Endothelial cell of umbilical vein (primary cell): Measurements from ENCODE around the gene GPBAR1. TPM values are rescaled to one million over a fixed set of nuclear protein-coding genes. Genes with fewer than 3 reads are reported as not detected.

Experiments used
- BruUV-seq: library from RNA; stranded (reverse); fragments of 400-500 nt; replicated peaks from 2 replicates; lab custom pipeline; 2021; lab: Mats Ljungman, UMichigan
- CTCF ChIA-PET: fragments of 300-600, 350-600 bp; sonication (Branson Sonifier 250); formaldehyde crosslinking; loops from one replicate; lab custom pipeline; 2021; ENCODE audit warnings: antibody characterized with exemption, inconsistent platforms; lab: Charles Lee
- POLR2A ChIA-PET: fragments of 300-600, 350-600 bp; sonication (Branson Sonifier 250); formaldehyde crosslinking; loops from one replicate; lab custom pipeline; 2021; ENCODE audit warnings: antibody characterized with exemption, inconsistent platforms; lab: Charles Lee
- DNase-seq: peaks from one replicate; pipeline ENCODE4 v3.0.0-alpha.2; 2011; ENCODE audit warnings: low read depth, low spot score
- FAIRE-seq: peaks from 2 replicates; lab custom pipeline; 2011; peaks lifted over from hg19 to GRCh38; lab: Jason Lieb, UNC
- H2AFZ ChIP-seq: 2 replicates; pipeline ENCODE4 v1.6.0; 2012; ENCODE audit warnings: low read depth, low read length, control low read depth, inconsistent platforms
- H3K27ac ChIP-seq: 2 replicates; pipeline ENCODE4 v1.5.1; 2011; ENCODE audit warnings: low read depth, mild to moderate bottlenecking, control low read depth, low read length, moderate library complexity; ENCODE audit not compliant: insufficient read depth
- H3K27me3 ChIP-seq, 2 experiments: 2 replicates each; pipeline versions ENCODE4 v1.6.0 to v1.6.1; 2011; ENCODE audit warnings: low read length in 2 of 2, mixed read lengths in 1 of 2; ENCODE audit not compliant: control insufficient read depth in 2 of 2, insufficient read depth in 2 of 2
- H3K36me3 ChIP-seq, 2 experiments: 2 replicates in 1 of 2; 3 replicates in 1 of 2; pipeline ENCODE4 v1.5.1; 2011; ENCODE audit warnings: low read length in 2 of 2, mild to moderate bottlenecking in 1 of 2, moderate library complexity in 1 of 2; ENCODE audit not compliant: control insufficient read depth in 2 of 2, insufficient read depth in 2 of 2; ENCODE audit errors: extremely low read depth in 1 of 2
- H3K4me1 ChIP-seq: 3 replicates; pipeline ENCODE4 v1.5.1; 2011; ENCODE audit warnings: mild to moderate bottlenecking, low read length; ENCODE audit not compliant: control insufficient read depth, insufficient read depth; ENCODE audit errors: extremely low read depth
- H3K4me2 ChIP-seq: 2 replicates; pipeline ENCODE4 v1.6.1; 2011; ENCODE audit warnings: low read length, control low read depth, mixed read lengths; ENCODE audit not compliant: insufficient read depth
- H3K4me3 ChIP-seq, 3 experiments: fragments of 200-600 bp in 1 of 3; sonication (generic), shearing (Covaris generic) in 1 of 3; replicated peaks in 1 of 3; 2 replicates each; pipeline ENCODE4 v1.5.1; 2011 to 2016; ENCODE audit warnings: control low read depth in 3 of 3, low read length in 3 of 3, mild to moderate bottlenecking in 2 of 3, inconsistent platforms in 1 of 3, low read depth in 1 of 3, moderate library complexity in 1 of 3; ENCODE audit not compliant: insufficient read depth in 1 of 3
- H3K79me2 ChIP-seq: 2 replicates; pipeline ENCODE4 v1.6.0; 2012; ENCODE audit warnings: low read length, inconsistent platforms; ENCODE audit not compliant: control insufficient read depth, insufficient read depth
- H3K9ac ChIP-seq: replicated peaks from 2 replicates; pipeline ENCODE3; 2011; ENCODE audit warnings: low read length, control low read depth; ENCODE audit not compliant: insufficient read depth; ENCODE audit errors: extremely low read depth
- H3K9me1 ChIP-seq: replicated peaks from 3 replicates; pipeline ENCODE4 v1.6.0; 2011; ENCODE audit warnings: mild to moderate bottlenecking, low read length; ENCODE audit not compliant: control insufficient read depth, insufficient read depth; ENCODE audit errors: extremely low read depth
- H3K9me3 ChIP-seq: replicated peaks from 2 replicates; pipeline ENCODE4 v1.5.1; 2012; ENCODE audit warnings: low read length, inconsistent platforms; ENCODE audit not compliant: control insufficient read depth, insufficient read depth
- H4K20me1 ChIP-seq: replicated peaks from 2 replicates; pipeline ENCODE3; 2011; ENCODE audit warnings: mild to moderate bottlenecking, low read length; ENCODE audit not compliant: control insufficient read depth, insufficient read depth; ENCODE audit errors: extremely low read depth
- EZH2 ChIP-seq: IDR thresholded peaks from 2 replicates; pipeline ENCODE4 v1.6.1; 2012; ENCODE audit warnings: borderline replicate concordance, low read depth, mild to moderate bottlenecking, moderate library complexity, low read length, inconsistent platforms; ENCODE audit not compliant: severe bottlenecking
- FOS ChIP-seq: IDR thresholded peaks from 2 replicates; pipeline ENCODE4 v1.6.1; 2011; ENCODE audit warnings: mild to moderate bottlenecking, low read length, moderate library complexity, borderline replicate concordance; ENCODE audit not compliant: insufficient read depth
- GATA2 ChIP-seq: IDR thresholded peaks from 2 replicates; pipeline ENCODE4 v1.7.0; 2011; ENCODE audit warnings: low read depth, mild to moderate bottlenecking, moderate library complexity, mixed read lengths, low read length; ENCODE audit not compliant: insufficient read length, insufficient read depth
- MAX ChIP-seq: IDR thresholded peaks from 2 replicates; pipeline ENCODE4 v1.6.1; 2011; ENCODE audit not compliant: insufficient read depth, insufficient read length
- MYC ChIP-seq: IDR thresholded peaks from one replicate; pipeline ENCODE4 v1.6.1; 2011; ENCODE audit warnings: mild to moderate bottlenecking, low read depth, low read length
- POLR2A ChIP-seq: IDR thresholded peaks from 2 replicates; pipeline ENCODE4 v1.6.1; 2012; ENCODE audit warnings: low read depth, mild to moderate bottlenecking, control low read depth, low read length
- POLR2AphosphoS5 ChIP-seq: IDR thresholded peaks from 2 replicates; pipeline ENCODE4 v1.6.1; 2012; ENCODE audit warnings: low read depth, mild to moderate bottlenecking, control low read depth, low read length, moderate library complexity; ENCODE audit not compliant: insufficient read depth
- dilution Hi-C: fragments of 300-500 bp; cut with MboI; formaldehyde crosslinking; loops from one replicate; pipeline ENCODE4 v1.15.0; 2019; ENCODE audit warnings: low sequenced_read_pairs; ENCODE audit not compliant: extremely low pct_ligation_motif_present
- intact Hi-C: fragments of 100-400 bp; cut with micrococcal nuclease; formaldehyde crosslinking; loops from one replicate; pipeline ENCODE4 v1.10.0; 2022
- polyA plus RNA-seq, 4 experiments: library from polyadenylated mRNA; depleted of rRNA in 3 of 4; stranded (reverse) in 3 of 4; unstranded in 1 of 4; fragments of >200 nt; gene quantifications; 2 replicates each; pipeline versions ENCODE4 v1.2.1 to v1.2.3, GENCODE V29; 2011 to 2012; ENCODE audit warnings: missing spikeins in 1 of 4
- total RNA-seq: library from RNA; stranded (reverse); gene quantifications from 2 replicates; pipeline ENCODE4 v1.2.3, GENCODE V29; 2021
- TF ChIP-seq, protein P1 (sequence below), 2 donors: IDR thresholded peaks; 1 replicate in 1 of 2; 2 replicates in 1 of 2; pipeline ENCODE4 v1.5.1; 2011; ENCODE audit warnings: low read length in 2 of 2, mild to moderate bottlenecking in 2 of 2, moderate library complexity in 2 of 2, control low read depth in 1 of 2, inconsistent platforms in 1 of 2, low read depth in 1 of 2; ENCODE audit not compliant: insufficient read depth in 1 of 2; ENCODE audit errors: extremely low read depth in 1 of 2

Gene GPBAR1
- total and polyA plus RNA-seq, 2 donors (not counting 3 experiments of a cell fraction or from before 2014, with no cell fraction given): 0.14 to 0.75 TPM

GRCh38 chr2:218301176-218301819, 40.5 kb downstream of the GPBAR1 start:
- dilution Hi-C loops: no loop called here

More at GRCh38 chr2:218301176-218301819, 40.5 kb downstream of the GPBAR1 start:
- H2AFZ ChIP-seq: no peak overlapping the region
- no peak overlapping the region for H3K9ac ChIP-seq
- no peaks in the 10 kb centered on the region for H4K20me1 ChIP-seq
- DNase-seq (peak; percentile 88), FAIRE-seq (peak; percentile 98)
- POLR2A ChIA-PET: no interaction called here
- no TSS peak for BruUV-seq
- H3K36me3 ChIP-seq: no peaks in the 10 kb centered on the region
- TF ChIP-seq, protein P1, sequence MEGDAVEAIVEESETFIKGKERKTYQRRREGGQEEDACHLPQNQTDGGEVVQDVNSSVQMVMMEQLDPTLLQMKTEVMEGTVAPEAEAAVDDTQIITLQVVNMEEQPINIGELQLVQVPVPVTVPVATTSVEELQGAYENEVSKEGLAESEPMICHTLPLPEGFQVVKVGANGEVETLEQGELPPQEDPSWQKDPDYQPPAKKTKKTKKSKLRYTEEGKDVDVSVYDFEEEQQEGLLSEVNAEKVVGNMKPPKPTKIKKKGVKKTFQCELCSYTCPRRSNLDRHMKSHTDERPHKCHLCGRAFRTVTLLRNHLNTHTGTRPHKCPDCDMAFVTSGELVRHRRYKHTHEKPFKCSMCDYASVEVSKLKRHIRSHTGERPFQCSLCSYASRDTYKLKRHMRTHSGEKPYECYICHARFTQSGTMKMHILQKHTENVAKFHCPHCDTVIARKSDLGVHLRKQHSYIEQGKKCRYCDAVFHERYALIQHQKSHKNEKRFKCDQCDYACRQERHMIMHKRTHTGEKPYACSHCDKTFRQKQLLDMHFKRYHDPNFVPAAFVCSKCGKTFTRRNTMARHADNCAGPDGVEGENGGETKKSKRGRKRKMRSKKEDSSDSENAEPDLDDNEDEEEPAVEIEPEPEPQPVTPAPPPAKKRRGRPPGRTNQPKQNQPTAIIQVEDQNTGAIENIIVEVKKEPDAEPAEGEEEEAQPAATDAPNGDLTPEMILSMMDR (IDR thresholded peaks at IDR 0.05; ENCODE audit: extremely low read depth in 1 of 2, insufficient read depth in 1 of 2, low read depth in 1 of 2, low read length in 2 of 2): peak; percentile 86
- no peak for TF ChIP-seq POLR2AphosphoS5
- no peak for TF ChIP-seq POLR2A
- TF ChIP-seq FOS: no peak
- TF ChIP-seq MAX: no peak
- no peak for TF ChIP-seq MYC
- TF ChIP-seq GATA2: no peak
- no peak for TF ChIP-seq EZH2
- intact Hi-C loops: loop anchor here (1.0 kb wide), 4 partner anchors 21 to 165 kb away; partner anchors contain the start of gene CATIP
- CTCF ChIA-PET: interaction anchor here (0.9 to 12.1 kb wide), 18 partner anchors 9 to 94 kb away, joined by 3 to 178 read pairs (median 5); partner anchors contain the start of gene CATIP
- no peak overlapping the region for H3K4me3 ChIP-seq
- no peaks in the 10 kb centered on the region for H3K79me2 ChIP-seq
- peaks cover 6% of the 10 kb centered on the region for H3K4me1 ChIP-seq
- H3K27ac ChIP-seq: no peak overlapping the region
- H3K4me2 ChIP-seq: no peak overlapping the region
- no peaks in the 10 kb centered on the region for H3K9me1 ChIP-seq
- H3K27me3 ChIP-seq: no peaks in the 10 kb centered on the region
- no peaks in the 10 kb centered on the region for H3K9me3 ChIP-seq
